GM19099 (cell line): ENCODE data around the gene CEP192.
A peak's percentile ranks its signal among the peaks of the same experiment; 100 is the strongest.

ENCODE experiments used
- POLR2A ChIP-seq: IDR thresholded peaks from 3 replicates; pipeline ENCODE4 v1.6.1; 2011; ENCODE audit warnings: low read depth; ENCODE audit not compliant: insufficient read length; ENCODE audit errors: extremely low read depth

Gene CEP192

DNA sequence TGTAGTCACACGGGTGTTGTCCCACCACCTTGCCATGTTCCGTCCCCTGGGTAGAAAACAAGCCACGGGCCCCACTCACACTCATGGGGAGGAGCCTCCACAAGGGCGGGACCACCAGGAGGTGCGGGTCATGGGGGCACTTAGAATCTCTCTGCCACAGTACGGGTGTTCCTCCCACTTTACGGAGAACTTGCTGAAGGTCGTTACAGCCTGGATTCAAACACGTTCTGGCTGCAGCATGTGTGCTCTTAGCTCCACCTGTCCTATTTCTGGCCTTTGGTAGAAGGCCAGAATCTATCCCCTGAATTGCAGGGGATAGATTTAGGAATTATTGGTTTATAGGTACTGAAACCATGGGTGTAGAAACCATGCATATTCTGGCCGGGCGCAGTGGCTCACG lies 14.9 kb upstream of the CEP192 start:
- no peak for TF ChIP-seq POLR2A

DNA sequence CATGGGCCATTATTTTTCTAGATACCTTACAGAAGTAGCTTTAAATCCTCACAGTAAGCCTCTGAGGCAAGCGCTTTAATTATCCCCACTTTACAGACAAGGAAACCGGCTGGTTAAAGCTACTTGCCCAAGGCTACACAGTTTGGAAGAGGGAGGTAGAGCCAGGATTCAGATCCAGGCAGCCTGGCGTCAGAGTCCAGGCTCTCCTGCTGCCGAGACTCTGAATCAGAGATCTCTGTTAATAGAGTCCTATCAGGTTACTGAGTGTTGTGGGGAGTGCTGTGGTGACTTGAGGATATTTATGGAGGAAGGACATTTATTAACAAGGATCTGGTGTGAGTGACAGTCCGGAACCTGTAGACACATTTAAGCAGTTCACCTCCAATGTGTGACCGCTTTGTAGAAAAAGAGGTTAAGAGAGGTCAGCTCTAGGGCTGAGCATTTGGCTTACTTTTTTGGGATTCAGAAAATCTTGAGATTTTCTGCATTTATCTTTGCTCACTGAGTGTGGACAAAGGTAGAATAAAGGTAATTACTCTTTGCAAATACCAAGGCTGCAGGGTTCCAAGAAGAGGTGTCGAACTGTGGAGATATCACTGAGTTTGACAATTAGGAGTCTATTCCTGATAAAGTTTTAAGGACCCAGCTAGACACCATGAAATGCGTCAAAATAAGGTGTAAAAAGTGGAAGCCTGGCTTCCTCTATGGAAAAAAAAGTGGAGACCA lies 1.6 kb upstream of the CEP192 start:
- no peak for TF ChIP-seq POLR2A

DNA sequence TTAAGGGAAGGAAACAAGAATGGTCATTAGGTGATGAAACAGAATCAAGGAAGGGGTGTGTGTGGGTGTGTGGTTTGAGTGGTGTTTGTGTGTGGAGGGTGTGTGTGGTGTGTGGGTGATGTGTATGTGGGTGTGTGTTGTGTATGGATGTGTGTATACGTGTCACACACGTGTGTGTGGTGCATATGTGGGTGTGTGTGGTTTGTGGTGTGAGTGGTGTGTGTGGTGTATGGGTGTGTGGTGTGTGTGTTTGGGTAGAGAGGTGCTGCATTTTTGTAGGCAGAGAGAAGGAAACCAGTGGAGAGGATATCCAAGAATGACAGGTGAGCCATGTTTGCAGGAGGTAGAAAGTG lies 1.1 kb upstream of the CEP192 start:
- no peak for TF ChIP-seq POLR2A

DNA sequence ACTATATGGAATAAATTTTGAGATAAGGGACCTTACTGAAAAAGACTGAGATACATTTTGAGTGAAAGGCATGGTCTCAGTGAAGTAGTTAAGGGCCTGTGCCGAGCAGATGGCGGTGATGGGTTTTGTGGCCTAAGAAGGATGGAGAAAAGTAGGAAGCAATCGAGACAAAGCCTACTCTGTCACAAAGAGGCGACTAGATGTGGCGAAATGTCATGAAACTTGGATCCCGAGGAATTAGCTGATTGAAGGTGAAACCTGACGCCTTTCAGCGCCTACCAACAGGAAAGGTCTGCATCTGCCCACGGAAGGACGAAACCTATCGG lies 558 bp upstream of the CEP192 start:
- no peak for TF ChIP-seq POLR2A

DNA sequence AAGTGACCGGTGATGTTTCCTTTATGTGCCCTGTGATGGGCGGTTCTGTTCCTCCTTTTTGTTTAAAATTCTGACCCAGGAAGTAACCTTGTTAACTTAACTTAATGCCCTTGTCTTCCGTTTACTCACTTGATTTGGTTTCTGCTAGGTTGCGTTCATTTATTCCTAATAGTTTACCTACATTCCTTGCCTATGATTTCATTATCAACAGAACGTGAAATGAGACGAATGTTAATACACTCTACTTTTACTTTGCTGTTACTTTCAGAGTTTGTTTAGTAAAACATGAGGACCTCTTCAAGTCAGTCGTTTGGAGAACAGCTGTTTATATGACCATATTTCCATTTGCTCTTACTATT lies 638 bp downstream of the CEP192 start:
- no peak for TF ChIP-seq POLR2A

DNA sequence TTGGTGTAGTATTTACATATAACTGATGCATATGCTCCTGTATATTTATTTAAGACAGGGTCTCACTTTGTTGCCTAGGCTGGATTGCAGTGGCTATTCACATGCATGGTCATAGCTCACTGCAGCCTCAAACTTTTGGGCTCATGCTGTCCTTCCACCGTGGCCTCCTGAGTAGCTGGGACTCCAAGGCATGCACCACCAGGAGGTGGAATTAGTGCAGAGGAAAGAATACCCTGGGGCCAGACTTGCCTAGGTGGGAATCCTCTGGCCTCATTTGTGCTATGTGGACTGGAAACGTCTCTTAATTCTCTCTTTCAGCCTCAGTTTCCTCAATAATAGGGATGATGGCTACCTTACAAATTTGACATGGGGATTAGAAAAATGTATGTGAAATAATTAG lies 2.3 kb downstream of the CEP192 start:
- TF ChIP-seq POLR2A, result no peak

DNA sequence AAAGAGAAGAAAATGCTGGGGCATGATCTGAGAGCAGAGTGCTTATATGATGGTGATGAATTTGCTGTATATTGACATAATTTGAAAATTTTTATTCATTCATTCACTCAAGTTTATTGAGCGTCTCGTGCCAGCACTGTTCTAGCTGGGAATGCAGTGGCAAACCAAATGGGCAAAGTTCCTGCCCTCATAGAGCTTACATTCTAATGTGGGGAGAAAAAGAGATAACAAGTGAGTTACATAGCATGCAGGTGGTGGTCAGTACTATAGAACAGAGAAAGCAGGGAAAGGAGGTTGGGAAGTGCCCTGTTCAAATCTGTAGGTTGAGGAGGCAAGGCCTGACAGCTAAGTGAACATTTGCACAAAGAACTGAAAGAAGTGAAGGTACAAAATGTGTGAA lies 4.3 kb downstream of the CEP192 start:
- no peak for TF ChIP-seq POLR2A

DNA sequence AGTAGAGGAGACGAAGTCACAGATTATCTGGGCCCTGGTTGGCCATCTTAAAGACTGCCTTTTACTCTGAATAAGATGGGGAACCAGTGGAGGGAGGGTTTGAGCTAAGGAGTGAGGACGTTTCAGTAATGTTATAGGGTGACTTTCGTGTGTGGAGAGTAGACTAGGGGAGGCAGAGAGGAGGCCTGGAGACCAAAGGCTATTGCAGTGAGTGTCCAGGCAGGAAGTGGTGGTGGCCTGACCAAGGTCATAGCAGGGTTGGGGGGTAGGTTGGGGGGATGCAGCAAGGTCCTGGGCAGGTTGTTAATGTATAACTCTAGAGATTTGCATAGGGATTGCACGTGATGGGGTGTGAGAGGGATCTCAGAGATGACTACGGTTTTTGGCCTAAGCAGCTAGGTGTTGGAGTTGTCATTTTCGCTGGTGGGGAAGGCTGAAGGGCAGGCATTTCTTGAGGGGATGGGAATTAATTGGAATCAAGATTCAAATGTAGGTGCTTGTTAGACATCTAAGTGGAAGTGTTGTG lies 4.9 kb downstream of the CEP192 start:
- peak; percentile 39 for TF ChIP-seq POLR2A

DNA sequence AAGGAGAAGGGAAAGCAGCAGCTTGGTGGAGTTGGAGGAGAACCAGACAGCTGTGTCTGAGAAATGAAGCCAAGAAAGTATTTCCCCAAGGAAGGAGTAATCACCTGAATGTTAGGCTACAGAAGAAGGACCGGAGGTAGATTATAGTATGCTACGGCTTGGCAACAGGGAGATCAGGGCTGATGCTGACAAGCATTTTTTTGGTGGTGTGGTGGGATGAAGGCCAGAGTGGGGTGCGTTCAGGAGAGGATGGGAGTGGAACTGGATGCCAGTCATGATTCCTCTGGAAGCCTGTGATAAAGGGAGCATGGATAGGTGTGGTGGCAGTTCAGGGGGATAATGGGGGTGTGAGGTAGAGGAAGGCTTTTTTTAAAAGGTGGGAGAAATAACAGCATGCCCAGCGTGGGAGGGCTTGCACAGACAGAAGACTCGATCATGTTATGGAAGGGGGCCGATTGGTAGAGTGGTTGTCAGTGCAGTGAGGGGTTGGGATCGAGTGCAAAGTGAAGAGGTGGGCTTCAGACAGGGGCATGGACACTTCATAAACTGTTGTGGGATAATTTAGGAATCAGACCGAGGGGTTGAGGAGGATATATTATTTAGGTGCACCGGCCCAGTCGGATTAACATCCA lies 5.6 kb downstream of the CEP192 start:
- TF ChIP-seq POLR2A, result no peak

DNA sequence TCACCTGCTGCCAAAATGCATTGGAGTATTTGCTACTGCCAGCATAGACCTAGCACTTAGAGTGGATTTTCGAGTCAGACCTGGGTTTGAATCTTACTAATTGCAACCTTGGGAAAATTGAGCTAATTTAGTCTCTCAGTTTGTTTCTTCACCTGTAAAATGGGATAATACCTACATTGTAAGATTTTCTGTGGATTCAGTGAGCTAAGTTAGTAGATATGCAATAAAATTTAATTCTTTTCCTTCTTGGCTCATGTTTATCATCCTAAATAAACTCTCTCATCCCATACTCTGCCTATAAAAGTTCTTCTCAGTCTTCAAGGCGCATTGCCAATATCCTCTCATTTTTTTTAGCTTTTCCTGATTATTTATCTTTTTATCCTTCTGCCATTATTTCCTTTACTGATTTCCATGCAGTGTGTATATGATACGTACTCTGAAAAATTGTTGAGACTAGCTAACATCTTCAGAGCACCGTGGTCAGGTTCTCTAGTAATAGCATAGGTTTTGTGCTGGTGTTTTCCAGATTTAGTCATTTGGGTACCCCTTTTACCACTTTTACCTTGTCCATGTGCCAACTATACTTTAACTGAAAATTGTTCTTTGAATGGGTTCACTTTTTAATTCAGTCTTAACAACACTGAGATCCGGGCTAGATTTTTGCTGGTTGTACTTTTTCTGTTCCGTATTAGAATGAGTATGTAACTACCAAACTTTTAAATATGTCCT lies 7.3 kb downstream of the CEP192 start:
- no peak for TF ChIP-seq POLR2A

DNA sequence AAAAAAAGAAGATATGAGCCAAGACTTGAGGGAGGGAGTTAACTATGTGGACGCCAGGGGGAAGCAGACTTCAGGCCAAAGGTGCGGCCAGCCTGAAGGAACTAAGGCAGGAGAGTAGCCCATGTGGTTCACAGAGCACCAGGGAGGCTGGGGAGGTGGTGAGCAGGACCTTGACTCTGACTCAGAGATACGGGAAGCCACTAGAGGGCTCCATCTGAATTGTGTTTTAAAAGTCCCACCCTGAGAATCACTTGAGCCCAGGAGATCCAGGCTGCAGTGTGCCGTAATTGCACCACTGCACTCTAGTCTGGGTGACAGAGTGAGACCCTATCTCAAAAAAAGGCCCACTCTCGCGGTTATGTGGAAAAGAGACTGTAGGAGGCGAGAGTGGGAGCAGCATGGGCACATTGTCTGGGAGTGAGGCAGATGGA lies 12.3 kb downstream of the CEP192 start:
- TF ChIP-seq POLR2A, result no peak

DNA sequence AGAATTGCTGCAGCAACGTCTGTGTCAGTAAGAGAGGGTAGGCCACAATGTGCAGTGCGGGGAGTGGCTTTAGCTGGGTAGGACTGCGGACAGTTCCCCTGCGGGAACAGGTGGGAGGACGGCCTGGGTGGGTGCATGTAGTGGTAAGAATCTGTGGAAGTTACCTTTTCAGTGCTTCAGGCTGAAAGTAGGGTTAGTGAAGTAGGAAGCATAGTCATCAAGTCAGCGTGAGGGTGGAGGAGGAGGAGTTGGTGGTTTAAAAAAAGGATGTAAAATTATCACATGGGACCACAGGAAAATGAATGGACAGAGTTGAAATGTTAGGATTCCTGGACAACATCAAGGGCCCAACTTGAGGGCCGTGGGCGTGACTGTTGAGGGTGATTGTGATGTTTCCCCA lies 13.2 kb downstream of the CEP192 start:
- TF ChIP-seq POLR2A, result no peak

DNA sequence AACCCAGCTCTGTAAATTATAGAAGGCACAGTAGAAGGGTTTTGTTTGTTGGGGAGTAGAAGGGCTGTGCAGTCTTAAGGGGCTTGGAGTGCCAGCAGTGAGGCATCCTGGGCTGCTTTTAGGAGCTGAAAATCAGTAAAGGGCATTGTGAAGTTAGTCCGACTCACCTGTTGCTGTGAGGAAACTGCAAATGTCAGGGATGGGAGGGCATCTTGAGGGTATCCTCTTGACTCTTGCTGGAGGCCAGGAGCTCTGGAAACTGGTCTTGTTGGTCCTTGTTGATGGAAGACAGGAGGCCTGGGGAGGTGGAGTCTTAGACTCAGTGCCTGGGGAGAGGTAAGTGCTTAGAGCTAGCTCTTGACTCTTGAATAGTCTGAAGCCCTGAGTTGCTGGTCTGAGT lies 14.1 kb downstream of the CEP192 start:
- no peak for TF ChIP-seq POLR2A

DNA sequence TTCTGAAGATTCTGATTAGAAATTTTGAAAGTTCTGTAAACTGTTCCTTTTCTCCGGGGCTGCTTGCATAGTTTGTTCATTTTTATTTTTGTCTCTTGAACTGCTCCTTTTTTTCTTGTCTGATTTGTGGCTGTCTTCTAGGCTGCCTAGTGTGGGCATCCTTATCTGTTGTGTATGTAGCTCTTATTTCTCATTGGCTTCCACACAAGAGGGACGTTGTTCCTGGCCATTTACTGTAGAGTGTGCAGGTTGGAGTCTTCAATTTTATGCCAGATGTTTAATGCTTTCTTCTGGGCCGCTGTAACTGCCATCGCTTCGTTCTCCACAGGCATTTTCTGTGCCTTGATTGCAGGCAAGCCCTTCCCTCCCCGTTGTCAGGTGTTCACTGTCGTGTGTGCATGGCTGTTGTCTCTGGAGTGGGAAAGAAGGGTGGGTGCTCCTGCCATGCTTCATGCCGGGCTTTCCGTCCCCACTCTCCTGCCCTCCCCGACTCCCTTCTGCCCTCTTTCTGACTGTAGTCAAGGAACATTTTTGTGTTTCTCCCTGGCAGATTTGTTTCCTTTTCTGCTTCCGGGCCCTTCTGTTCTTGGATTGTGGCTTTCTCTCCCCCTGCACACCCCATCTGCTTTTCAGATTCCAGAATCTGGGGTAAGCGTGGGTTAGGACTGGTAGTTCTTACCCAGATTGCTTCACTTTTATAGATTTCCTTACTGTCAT lies 15.5 kb downstream of the CEP192 start:
- TF ChIP-seq POLR2A, result no peak

DNA sequence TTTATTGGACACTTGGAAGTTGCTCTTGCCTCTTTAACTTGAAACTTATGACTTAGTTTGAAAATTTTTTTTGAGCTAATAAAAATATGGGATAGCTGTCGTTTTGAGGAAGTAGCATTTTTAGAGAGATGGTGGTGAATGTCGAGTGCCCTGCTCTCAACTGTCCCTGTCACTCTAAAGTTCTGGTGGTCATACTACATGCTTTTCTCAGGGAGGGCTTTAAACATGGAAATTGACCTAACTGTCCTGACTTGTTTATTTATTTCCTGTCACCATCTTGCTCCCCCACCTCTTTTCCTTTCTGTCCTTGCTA lies 16.0 kb downstream of the CEP192 start:
- no peak for TF ChIP-seq POLR2A

DNA sequence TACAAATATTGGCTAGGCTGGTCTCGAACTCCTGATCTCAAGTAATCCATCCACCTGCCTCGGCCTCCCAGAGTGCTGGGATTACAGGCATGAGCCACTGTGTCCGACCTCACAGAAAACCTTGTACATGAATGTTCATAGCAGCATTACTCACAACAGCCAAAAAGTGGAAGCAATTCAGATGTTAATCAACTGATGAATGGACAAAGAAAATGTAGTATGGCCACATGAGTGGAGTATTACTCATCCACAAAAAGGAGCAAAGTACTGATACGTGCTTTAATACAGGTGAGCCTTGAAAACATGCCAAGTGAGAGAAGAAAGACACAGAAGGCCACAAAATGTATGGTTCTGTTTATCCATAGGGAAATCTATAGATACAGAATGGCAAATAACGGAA lies 20.6 kb downstream of the CEP192 start:
- TF ChIP-seq POLR2A, result no peak
